ENCODE results near the gene FMNL3.
"Not testable (repeated sequence)": the region's sequence is repeated elsewhere in the genome, so short reads cannot be mapped to it uniquely, and the experiment has no call there.

The FMNL3 gene, protein sequence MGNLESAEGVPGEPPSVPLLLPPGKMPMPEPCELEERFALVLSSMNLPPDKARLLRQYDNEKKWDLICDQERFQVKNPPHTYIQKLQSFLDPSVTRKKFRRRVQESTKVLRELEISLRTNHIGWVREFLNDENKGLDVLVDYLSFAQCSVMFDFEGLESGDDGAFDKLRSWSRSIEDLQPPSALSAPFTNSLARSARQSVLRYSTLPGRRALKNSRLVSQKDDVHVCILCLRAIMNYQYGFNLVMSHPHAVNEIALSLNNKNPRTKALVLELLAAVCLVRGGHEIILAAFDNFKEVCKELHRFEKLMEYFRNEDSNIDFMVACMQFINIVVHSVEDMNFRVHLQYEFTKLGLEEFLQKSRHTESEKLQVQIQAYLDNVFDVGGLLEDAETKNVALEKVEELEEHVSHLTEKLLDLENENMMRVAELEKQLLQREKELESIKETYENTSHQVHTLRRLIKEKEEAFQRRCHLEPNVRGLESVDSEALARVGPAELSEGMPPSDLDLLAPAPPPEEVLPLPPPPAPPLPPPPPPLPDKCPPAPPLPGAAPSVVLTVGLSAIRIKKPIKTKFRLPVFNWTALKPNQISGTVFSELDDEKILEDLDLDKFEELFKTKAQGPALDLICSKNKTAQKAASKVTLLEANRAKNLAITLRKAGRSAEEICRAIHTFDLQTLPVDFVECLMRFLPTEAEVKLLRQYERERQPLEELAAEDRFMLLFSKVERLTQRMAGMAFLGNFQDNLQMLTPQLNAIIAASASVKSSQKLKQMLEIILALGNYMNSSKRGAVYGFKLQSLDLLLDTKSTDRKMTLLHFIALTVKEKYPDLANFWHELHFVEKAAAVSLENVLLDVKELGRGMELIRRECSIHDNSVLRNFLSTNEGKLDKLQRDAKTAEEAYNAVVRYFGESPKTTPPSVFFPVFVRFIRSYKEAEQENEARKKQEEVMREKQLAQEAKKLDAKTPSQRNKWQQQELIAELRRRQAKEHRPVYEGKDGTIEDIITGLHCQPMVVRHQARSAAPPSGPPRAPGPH

DNA sequence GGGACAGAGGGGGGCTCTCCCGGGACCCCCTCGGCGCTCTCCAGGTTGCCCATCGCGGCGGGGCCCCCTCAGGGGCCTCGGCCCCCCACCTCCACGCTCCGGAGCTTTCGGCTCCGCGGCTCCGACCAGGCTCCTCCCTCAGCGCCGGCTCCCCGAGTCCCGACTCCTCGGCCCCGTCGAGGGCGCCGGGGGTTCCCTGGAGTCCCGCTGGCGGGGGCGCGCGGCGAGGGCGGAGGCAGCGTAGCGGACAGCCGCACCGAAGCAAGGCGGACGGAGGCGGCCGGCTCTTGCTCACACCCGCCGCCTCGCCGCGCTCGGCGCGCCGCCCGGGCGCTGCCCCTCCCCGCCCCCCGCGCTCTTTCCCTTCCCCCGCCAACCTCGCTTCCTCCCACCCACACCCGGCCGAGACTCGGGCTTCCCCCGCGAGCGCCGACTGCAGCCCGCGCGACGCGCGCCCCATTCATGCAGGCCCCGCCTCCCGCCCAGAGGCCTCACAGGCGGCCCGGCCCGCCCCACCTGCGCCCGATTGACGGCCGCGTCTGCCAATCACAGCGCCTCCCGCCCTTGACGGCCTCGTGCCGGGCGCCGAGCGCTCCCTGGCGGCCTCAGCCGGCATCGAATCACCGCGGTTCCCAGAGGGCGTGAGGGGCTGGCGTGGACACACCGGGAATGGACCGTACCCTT lies at the start of gene FMNL3:
FMNL3 (minus strand) TSS at position 278 of the 684 bp plus-strand sequence; CDS start at position 53, 225 bp downstream.
- peaks cover 5% of the 10 kb centered on the region for H3K36me3 Mint-ChIP-seq
- H3K27ac Mint-ChIP-seq = peak within 1 kb of the TSS; percentile 96
- ATAC-seq = peak; percentile 94
- H3K4me3 Mint-ChIP-seq = peak within 1 kb of the TSS; percentile 90
- peaks cover 45% of the 10 kb centered on the region for H3K4me1 Mint-ChIP-seq
- DNase-seq (ENCODE audit: low spot score in 2 of 2) = peak; percentile 100
- no peaks in the 10 kb centered on the region for H3K9me3 Mint-ChIP-seq

DNA sequence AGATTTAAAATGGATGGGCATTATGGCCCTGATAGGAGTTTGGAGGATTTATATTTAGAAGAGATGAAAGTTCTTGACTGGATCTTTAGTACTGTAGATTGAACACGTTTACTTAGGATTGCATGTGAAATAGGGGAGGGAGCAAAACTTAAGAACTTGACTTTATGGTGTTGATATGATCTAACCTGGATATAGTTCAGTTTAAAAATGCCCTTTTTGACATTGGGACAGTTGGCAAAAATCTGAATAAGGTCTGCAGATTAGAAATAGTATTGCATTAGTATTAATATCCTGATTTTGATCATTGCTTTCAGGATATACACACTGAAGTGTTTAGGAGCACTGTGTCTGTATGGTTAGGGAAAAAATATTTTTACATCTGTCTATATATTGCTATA lies 43.8 kb upstream of the FMNL3 start:
- no peak for DNase-seq (ENCODE audit: low spot score in 2 of 2)
- Mint-ChIP-seq H3K4me3 (peak overlapping the region; percentile 53), H3K9me3 (no peaks in the 10 kb centered on the region), H3K27ac (peak overlapping the region; percentile 90), H3K4me1 (peaks cover 70% of the 10 kb centered on the region), H3K36me3 (peaks cover 98% of the 10 kb centered on the region)
- no peak for ATAC-seq

DNA sequence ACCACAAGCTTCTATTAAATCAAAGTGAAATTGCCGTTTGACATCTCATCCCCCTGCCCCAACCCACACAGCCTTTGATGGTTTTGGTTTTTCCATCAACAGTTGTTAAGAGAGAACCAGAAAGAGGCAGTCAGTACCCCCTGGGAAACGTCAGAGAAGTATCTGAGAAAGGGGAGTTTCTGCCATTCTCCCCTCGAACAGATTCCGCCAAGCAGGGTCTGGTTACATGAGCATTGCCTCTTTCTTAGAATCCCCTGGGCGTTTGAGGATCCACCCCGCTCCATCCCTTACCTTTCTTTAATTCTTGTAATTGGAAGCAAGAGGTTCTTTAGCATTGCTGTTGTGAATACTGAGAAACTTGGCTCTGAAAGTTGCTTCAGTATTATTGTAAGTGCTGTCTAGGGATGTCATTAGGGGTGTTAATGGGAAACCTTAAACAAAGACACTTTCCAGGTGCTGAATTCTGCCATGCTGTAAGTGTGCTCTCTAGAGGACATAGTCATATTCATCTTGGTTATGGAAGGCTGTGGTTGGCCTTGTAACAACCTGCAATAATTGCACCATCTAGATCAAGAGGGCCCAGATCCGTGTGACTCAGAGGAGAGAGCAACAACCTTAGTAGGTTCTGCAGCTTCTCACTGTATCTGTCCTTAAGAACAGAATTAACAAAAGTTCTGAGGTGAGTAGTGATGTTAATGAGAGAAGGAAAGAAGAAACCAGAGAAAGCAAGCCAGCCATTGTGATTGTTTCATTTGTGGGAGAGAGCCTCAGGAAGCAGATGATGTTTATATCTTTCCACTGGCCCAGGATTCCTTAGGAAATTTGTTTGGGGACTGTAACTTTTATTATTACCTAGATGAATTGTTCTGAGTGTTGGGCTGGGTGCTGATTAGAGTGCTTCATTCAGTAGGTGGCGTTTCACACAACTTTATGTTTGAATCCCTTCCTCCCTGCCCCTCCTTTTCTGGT lies 43.1 kb upstream of the FMNL3 start:
- ATAC-seq (peak; percentile 97), DNase-seq (ENCODE audit: low spot score in 2 of 2) (peak in 1 of 2 donors; percentile 75)
- Mint-ChIP-seq H3K9me3 (no peaks in the 10 kb centered on the region), H3K36me3 (peaks cover 98% of the 10 kb centered on the region), H3K4me3 (peak overlapping the region; percentile 53), H3K4me1 (peaks cover 72% of the 10 kb centered on the region), H3K27ac (peak overlapping the region; percentile 90)

DNA sequence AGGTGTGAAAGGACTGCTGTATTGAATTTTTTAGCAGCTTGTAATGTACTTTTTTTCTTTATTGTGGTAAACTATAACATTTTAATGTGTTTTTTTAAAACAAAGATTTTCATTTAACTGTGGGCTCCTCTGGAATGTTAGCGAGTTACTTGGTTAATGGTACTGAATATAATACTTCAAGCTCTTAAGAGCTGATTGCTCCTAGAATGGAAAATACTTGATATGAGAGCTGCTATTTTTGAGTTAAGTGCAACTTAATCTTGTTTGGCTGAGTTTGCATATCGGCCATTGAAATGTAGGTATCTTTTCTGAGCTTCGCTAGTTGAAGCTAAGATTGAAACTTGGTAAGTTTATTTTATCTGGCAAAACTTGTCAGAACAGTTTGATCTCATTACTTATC lies 41.6 kb upstream of the FMNL3 start:
- Mint-ChIP-seq H3K9me3 (no peaks in the 10 kb centered on the region), H3K4me1 (peaks cover 81% of the 10 kb centered on the region), H3K27ac (peak overlapping the region; percentile 90), H3K36me3 (peaks cover 98% of the 10 kb centered on the region), H3K4me3 (peak overlapping the region; percentile 53)
- DNase-seq (ENCODE audit: low spot score in 2 of 2) = no peak
- ATAC-seq = no peak

DNA sequence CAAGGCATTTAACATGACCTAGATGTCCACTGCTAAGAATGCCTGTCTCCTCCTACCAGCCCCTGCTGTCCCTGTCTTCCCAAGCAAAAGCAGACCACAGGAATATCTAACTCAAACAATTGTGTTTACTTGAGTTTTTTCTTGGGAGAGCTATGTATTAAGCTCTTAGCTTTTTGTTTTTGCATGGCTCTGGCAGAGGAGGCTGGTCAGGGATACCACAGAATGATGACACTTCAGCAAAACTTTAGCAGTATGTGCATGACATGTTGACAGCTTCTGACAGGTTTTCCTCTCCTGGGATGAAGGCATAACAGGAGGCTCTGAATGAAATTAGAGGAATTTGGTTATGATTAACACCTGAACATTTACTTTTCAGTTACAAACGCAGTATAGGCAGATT lies 41.1 kb upstream of the FMNL3 start:
- DNase-seq (ENCODE audit: low spot score in 2 of 2) = no peak
- Mint-ChIP-seq H3K9me3 (no peaks in the 10 kb centered on the region), H3K27ac (peak overlapping the region; percentile 90), H3K4me3 (peak overlapping the region; percentile 53), H3K36me3 (peaks cover 98% of the 10 kb centered on the region), H3K4me1 (peaks cover 81% of the 10 kb centered on the region)
- ATAC-seq = no peak

DNA sequence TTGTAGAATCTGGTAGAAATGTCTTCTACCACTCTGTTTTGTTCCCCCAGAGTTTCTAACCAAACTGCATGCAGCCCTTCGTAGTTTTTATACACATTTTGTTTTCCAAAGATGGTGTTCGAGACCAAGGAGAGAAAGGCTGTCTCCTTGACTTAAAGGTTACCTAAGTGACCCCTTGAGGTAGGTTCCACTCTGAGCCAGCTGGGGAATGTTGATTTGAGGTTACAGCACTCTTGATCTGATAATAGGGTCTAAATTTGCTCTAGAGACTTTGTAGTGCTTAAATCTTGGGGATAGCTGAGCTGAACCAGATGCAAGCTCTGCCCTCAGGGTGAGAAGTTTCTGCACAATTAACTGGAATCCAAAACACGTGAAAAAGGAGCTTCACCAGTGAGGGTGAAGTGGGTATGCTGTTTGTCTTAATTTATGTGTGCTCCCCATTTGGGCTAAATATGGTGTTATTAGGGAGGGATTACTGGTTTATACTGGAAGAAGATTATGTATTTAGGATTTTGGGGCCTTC lies 37.2 kb upstream of the FMNL3 start:
- Mint-ChIP-seq H3K4me1 (peaks cover 75% of the 10 kb centered on the region), H3K27ac (peak overlapping the region; percentile 99), H3K4me3 (peak overlapping the region; percentile 85), H3K36me3 (peaks cover 85% of the 10 kb centered on the region), H3K9me3 (no peaks in the 10 kb centered on the region)
- ATAC-seq (no peak), DNase-seq (ENCODE audit: low spot score in 2 of 2) (no peak)

DNA sequence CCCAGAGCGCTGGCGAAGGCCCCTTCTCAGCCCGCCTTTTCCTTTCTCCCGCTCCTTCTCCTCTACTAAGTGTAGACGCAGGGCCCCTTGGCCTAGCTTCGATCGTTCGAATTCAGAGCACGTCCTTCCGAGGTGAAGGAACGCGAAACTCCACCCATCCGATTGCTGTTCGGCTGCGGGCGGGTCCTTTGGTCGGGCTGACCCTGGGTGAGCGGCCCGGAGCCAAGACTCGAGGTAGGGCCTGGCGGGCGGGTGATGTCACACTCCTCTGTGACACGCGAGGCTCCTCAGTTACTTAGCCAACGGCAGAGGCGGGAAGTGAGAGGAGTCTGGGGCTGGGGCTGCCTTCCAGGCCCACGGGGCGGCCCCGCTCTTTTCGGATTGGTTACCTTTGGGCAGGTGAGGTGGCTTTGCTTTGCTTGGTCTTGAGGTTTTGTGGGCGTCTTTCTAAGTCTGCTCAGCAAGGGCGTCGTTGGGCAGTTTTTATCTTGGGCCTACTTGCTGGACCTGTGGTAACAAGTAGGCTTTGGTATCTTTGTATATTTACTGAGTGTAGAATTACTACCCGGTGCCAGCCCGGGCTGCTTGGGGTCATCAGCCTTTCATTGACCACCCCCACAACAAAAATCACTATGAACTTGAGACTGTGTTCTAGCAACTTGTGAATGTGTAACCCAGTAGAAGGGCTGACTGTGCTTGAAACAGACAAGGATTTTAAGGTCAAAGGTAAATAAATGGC lies 34.8 kb upstream of the FMNL3 start:
- ATAC-seq (peak; percentile 85), DNase-seq (ENCODE audit: low spot score in 2 of 2) (peak; percentile 75 to 94)
- peak overlapping the region; percentile 99 for H3K27ac Mint-ChIP-seq
- H3K4me3 Mint-ChIP-seq = peak overlapping the region; percentile 85
- H3K4me1 Mint-ChIP-seq = peaks cover 55% of the 10 kb centered on the region
- H3K9me3 Mint-ChIP-seq = no peaks in the 10 kb centered on the region
- H3K36me3 Mint-ChIP-seq = peaks cover 63% of the 10 kb centered on the region

DNA sequence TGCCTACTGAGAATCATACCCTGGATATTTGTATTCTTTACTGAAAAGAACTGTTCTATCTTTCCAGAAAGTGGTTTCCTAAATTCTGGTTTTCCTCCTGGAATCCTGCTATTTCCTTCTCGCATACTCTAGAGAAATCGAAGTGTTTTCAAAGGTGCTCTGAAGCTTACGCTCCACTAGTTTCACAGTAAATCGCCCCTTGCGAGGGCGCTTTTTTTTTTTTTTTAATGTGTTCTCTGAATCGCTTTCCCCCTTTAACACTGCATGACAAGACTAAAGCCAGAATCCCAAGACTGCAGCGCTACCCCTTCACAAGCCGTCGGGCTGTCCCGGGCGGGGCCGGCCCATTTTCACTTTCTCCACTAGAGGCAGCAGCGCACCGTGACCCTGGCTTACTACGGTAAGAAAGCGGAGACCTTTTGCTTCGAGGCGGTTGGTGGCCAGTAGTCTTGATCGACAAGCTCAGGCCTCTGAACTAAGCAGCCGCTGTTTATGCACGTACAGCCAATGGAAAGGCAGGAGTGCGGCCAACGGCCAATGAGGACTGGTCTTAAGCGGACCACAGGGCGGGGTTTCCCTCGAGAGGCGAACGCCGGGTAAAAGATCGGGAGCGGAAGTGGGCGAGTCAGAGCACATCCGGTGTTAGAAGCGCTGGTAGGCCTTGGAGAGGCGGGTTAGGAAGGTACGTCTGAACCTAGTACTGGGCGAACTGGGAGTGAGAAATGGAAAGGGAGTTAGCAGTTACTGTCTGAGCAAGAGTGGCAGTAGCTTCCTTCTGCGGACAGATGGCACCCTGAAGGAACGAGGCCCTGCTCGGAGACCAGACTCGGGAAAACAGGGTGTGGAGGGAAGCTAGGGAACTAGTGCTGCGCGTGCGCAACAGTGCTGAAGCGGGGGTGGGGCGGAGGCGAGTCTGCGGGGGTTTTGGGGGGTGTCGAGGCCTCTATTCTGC lies 34.0 kb upstream of the FMNL3 start, which contains the start of gene TMBIM6:
TMBIM6 (plus strand) TSS at position 628 of the 952 bp plus-strand sequence. CDS start 10,937 bp downstream, outside the sequence.
- ATAC-seq = peak; percentile 94
- H3K4me3 Mint-ChIP-seq = peak within 1 kb of the TSS; percentile 85

DNA sequence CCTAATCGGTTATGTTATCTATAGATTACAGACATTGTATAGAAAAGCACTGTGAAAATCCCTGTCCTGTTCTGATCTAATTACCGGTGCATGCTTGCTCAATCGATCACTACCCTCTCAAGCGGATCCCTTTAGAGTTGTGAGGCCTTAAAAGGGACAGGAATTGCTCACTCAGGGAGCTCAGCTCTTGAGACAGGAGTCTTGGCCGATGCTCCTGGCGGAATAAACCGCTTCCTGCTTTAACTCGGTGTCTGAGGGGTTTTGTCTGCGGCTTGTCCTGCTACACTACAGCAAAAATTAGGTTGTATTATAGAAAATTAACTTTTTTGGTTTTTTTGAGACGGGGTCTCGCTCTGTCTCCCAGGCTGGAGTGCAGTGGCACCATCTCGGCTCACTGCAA lies 33.1 kb upstream of the FMNL3 start:
- H3K4me3 Mint-ChIP-seq; H3K27ac Mint-ChIP-seq; ATAC-seq; DNase-seq (ENCODE audit: low spot score in 2 of 2); H3K9me3 Mint-ChIP-seq: not testable (repeated sequence)
- Mint-ChIP-seq H3K36me3 (peaks cover 49% of the 10 kb centered on the region), H3K4me1 (peaks cover 42% of the 10 kb centered on the region)

More for the DNA sequence above, 34.0 kb upstream of the FMNL3 start, which contains the start of gene TMBIM6:
- Mint-ChIP-seq H3K4me1 (peaks cover 46% of the 10 kb centered on the region), H3K9me3 (no peaks in the 10 kb centered on the region), H3K27ac (peak within 1 kb of the TSS; percentile 99), H3K36me3 (peaks cover 54% of the 10 kb centered on the region)
- DNase-seq (ENCODE audit: low spot score in 2 of 2) = peak; percentile 93 to 99

DNA sequence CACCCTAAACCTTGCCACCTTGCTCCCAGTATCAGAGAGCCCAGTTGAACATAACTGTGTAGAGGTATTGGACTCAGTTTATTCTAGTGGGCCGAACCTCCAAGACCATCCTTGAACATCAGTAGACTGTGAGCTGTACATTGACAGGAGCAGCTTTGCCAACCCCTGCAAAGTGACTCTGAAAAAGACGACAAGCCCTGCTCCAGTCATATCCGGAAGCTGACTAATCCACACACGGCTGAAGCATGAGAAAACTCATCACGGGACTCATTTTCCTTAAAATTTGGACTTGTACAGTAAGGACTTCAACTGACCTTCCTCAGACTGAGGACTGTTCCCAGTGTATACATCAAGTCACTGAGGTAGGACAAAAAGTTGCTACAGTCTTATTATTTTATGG lies 31.5 kb upstream of the FMNL3 start:
- H3K27ac Mint-ChIP-seq; H3K9me3 Mint-ChIP-seq; H3K4me3 Mint-ChIP-seq; DNase-seq (ENCODE audit: low spot score in 2 of 2); ATAC-seq: not testable (repeated sequence)
- Mint-ChIP-seq H3K4me1 (peaks cover 28% of the 10 kb centered on the region), H3K36me3 (peaks cover 36% of the 10 kb centered on the region)

DNA sequence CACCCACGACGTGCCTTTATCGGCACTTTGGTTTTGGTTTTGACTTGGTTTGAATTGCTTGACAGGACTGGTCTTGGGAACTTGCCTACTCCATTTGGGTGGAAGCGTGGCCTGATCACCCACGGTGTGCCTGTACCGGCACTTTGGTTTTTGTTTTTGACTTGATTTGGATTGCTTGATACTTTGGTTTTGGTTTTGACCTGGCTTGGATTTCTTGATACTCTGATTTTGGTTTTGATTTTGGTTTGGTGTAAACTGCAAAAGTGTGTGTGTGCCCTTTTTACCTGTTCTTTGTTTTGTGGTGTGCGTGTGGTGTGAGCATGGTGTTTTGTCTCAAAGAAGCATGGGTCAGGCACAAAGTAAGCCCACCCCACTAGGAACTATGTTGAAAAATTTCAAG lies 27.7 kb upstream of the FMNL3 start:
- DNase-seq (ENCODE audit: low spot score in 2 of 2); H3K4me3 Mint-ChIP-seq; ATAC-seq; H3K36me3 Mint-ChIP-seq; H3K9me3 Mint-ChIP-seq; H3K27ac Mint-ChIP-seq; H3K4me1 Mint-ChIP-seq: not testable (repeated sequence)
